Hepatocyte (in vitro differentiated cells): ENCODE measurements around the gene NOTCH1. TPM values are rescaled to one million over a fixed set of nuclear protein-coding genes. Genes with fewer than 3 reads are reported as not detected.
"Not testable (repeated sequence)": the region's sequence is repeated elsewhere in the genome, so short reads cannot be mapped to it uniquely, and the experiment has no call there.

Experiments used
- DNase-seq: peaks from one replicate; pipeline ENCODE4 v3.0.0-alpha.2; 2016; ENCODE audit warnings: low spot score
- H2AFZ ChIP-seq: fragments of 200-600 bp; sonication (generic); 2 replicates; pipeline ENCODE4 v1.6.0; 2016; ENCODE audit warnings: antibody characterized with exemption, mild to moderate bottlenecking
- H3K27ac ChIP-seq: fragments of 200-600 bp; sonication (generic); 2 replicates; pipeline ENCODE4 v1.5.1; 2016; ENCODE audit warnings: mild to moderate bottlenecking
- H3K27me3 ChIP-seq: fragments of 200-600 bp; sonication (generic); 2 replicates; pipeline ENCODE4 v1.6.1; 2016
- H3K36me3 ChIP-seq: fragments of 200-600 bp; sonication (generic); replicated peaks from 2 replicates; pipeline ENCODE4 v1.5.1; 2016; ENCODE audit warnings: low read depth; ENCODE audit not compliant: insufficient read depth
- H3K4me1 ChIP-seq: fragments of 200-600 bp; sonication (generic); 2 replicates; pipeline ENCODE4 v1.5.1; 2016; ENCODE audit warnings: mild to moderate bottlenecking, moderate library complexity; ENCODE audit not compliant: insufficient read depth
- H3K4me2 ChIP-seq: fragments of 200-600 bp; sonication (generic); 2 replicates; pipeline ENCODE4 v1.6.0; 2016
- H3K4me3 ChIP-seq: fragments of 200-600 bp; sonication (generic); 2 replicates; pipeline ENCODE4 v1.5.1; 2016; ENCODE audit warnings: mild to moderate bottlenecking
- H3K79me2 ChIP-seq: fragments of 200-600 bp; sonication (generic); 2 replicates; pipeline ENCODE4 v1.6.0; 2017; ENCODE audit warnings: mild to moderate bottlenecking
- H3K9me2 ChIP-seq: fragments of 200-600 bp; sonication (generic); replicated peaks from 2 replicates; pipeline ENCODE4 v1.6.0; 2017; ENCODE audit warnings: mild to moderate bottlenecking; ENCODE audit not compliant: insufficient read depth
- H3K9me3 ChIP-seq: fragments of 200-600 bp; sonication (generic); 2 replicates; pipeline ENCODE4 v1.5.1; 2016; ENCODE audit warnings: low read depth, mild to moderate bottlenecking
- H4K20me1 ChIP-seq: fragments of 200-600 bp; sonication (generic); 2 replicates; pipeline ENCODE4 v1.6.0; 2016; ENCODE audit warnings: mild to moderate bottlenecking; ENCODE audit not compliant: insufficient read depth, poor library complexity, severe bottlenecking
- EZH2 ChIP-seq: fragments of 200-600 bp; sonication (generic); IDR thresholded peaks from 2 replicates; pipeline ENCODE4 v1.6.1; 2016; ENCODE audit warnings: antibody characterized with exemption, mild to moderate bottlenecking, borderline replicate concordance
- EZH2phosphoT487 ChIP-seq: fragments of 200-600 bp; sonication (generic); IDR thresholded peaks from one replicate; pipeline ENCODE4 v1.6.1; 2018; ENCODE audit warnings: antibody characterized with exemption, mild to moderate bottlenecking, low read depth, moderate library complexity; ENCODE audit not compliant: unreplicated experiment, severe bottlenecking
- WGBS: methylation state at CpG from one replicate; pipeline ENCODE4 v1.1.6; 2016; ENCODE audit warnings: low lambda C conversion rate; ENCODE audit errors: missing lambda C conversion rate; 5-methylcytosine and 5-hydroxymethylcytosine counted together
- polyA plus RNA-seq: library from polyadenylated mRNA; unstranded; fragments of >200 nt; fragmentation: Nextera tagmentation; extraction: Ambion mirVana; gene quantifications from 2 replicates; pipeline ENCODE4 v1.2.1, GENCODE V29; 2016
- total RNA-seq: library from RNA; depleted of rRNA; stranded (reverse); fragments of >200 nt; gene quantifications from 2 replicates; pipeline ENCODE4 v1.2.3, GENCODE V29; 2014
- TF ChIP-seq, protein P1 (sequence below): fragments of 200-600 bp; sonication (generic); IDR thresholded peaks from 2 replicates; pipeline ENCODE4 v1.5.1; 2016; ENCODE audit warnings: antibody characterized with exemption, mild to moderate bottlenecking; ENCODE audit not compliant: poor library complexity

NOTCH1 gene
- total and polyA plus RNA-seq, 2 experiments from 2014 or later = 5.3 to 6.5 TPM

DNA sequence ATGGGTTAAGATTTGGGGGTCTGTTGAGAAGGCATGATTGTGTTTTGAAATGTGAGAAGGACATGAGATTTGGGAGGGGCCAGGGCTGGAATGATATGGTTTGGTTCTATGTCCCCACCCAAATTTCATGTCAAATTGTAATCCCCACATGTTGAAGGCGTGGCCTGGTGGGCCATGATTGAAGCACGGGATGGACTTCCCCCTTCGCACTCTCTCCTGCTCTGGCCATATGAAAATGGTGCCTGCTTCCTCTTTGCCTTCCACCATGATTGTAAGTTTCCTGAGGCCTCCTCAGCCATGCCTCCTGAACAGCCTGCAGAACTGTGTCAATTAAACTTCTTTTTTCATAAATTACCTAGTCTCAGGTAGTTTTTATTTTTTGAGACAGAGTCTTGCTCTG, 14.7 kb upstream of the NOTCH1 start:
- peaks cover 9% of the 10 kb centered on the region for H3K4me1 ChIP-seq
- H4K20me1 ChIP-seq = no peaks in the 10 kb centered on the region
- H3K9me3 ChIP-seq = no peaks in the 10 kb centered on the region
- TF ChIP-seq, protein P1, sequence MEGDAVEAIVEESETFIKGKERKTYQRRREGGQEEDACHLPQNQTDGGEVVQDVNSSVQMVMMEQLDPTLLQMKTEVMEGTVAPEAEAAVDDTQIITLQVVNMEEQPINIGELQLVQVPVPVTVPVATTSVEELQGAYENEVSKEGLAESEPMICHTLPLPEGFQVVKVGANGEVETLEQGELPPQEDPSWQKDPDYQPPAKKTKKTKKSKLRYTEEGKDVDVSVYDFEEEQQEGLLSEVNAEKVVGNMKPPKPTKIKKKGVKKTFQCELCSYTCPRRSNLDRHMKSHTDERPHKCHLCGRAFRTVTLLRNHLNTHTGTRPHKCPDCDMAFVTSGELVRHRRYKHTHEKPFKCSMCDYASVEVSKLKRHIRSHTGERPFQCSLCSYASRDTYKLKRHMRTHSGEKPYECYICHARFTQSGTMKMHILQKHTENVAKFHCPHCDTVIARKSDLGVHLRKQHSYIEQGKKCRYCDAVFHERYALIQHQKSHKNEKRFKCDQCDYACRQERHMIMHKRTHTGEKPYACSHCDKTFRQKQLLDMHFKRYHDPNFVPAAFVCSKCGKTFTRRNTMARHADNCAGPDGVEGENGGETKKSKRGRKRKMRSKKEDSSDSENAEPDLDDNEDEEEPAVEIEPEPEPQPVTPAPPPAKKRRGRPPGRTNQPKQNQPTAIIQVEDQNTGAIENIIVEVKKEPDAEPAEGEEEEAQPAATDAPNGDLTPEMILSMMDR = no peak
- TF ChIP-seq EZH2 (no peak), EZH2phosphoT487 (no peak)
- no peak overlapping the region for H3K27ac ChIP-seq
- H3K4me2 ChIP-seq = no peak overlapping the region
- no peak overlapping the region for H3K4me3 ChIP-seq
- no peak for DNase-seq
- H2AFZ ChIP-seq = no peak overlapping the region
- no peaks in the 10 kb centered on the region for H3K36me3 ChIP-seq
- no peaks in the 10 kb centered on the region for H3K27me3 ChIP-seq
- no peaks in the 10 kb centered on the region for H3K9me2 ChIP-seq
- H3K79me2 ChIP-seq = no peaks in the 10 kb centered on the region
- 87% methylated on average over 3 of the region's 3 CpGs for WGBS

DNA sequence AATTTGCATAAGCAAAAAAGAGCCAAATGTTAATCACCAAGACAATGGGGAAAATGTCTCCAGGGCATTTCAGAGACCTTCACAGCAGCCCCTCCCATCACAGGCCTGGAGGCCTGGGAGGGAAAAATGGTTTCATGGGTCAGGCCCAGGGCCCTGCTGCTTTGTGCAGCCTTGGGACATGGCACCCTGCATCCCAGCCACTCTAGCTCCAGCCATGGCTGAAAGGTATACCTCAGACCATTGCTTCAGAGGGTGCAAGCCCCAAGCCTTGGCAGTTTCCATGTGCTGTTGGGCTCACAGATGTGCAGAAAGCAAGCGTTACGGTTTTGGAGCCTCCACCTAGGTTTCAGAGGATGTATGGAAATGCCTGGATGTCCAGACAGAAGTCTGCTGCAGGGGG, 13.5 kb upstream of the NOTCH1 start:
- H3K27ac ChIP-seq = not testable (repeated sequence)
- 97% methylated on average over 2 of the region's 2 CpGs for WGBS

DNA sequence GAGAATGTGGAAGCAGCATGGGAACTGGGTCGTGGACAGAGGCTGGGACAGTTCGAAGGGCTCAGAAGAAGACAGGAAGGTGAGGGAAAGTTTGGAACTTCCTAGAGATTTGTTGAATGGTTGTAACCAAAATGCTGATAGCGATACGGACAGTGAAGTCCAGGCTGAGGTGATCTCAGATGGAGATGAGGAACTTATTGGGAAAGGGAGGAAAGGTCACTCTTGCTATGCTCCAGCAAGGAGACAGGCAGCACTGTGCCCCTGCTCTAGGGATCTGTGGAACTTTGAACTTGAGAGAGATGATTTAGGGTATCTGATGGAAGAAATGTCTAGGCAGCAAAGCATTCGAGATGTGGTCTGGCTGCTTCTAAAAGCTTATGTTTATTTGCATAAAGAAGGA, 13.0 kb upstream of the NOTCH1 start:
- not testable (repeated sequence) for H3K27ac ChIP-seq, H3K36me3 ChIP-seq, H4K20me1 ChIP-seq, H3K9me3 ChIP-seq, H2AFZ ChIP-seq, H3K4me2 ChIP-seq, H3K79me2 ChIP-seq, H3K4me3 ChIP-seq, H3K4me1 ChIP-seq, H3K27me3 ChIP-seq, DNase-seq, H3K9me2 ChIP-seq
- WGBS = 92% methylated on average over 5 of the region's 5 CpGs

More for the DNA sequence above, 13.5 kb upstream of the NOTCH1 start:
- not testable (repeated sequence) for H2AFZ ChIP-seq, H3K27me3 ChIP-seq, DNase-seq, H3K4me1 ChIP-seq, H3K4me2 ChIP-seq, H3K79me2 ChIP-seq, H3K9me2 ChIP-seq, H3K4me3 ChIP-seq, H3K36me3 ChIP-seq, H4K20me1 ChIP-seq, H3K9me3 ChIP-seq

DNA sequence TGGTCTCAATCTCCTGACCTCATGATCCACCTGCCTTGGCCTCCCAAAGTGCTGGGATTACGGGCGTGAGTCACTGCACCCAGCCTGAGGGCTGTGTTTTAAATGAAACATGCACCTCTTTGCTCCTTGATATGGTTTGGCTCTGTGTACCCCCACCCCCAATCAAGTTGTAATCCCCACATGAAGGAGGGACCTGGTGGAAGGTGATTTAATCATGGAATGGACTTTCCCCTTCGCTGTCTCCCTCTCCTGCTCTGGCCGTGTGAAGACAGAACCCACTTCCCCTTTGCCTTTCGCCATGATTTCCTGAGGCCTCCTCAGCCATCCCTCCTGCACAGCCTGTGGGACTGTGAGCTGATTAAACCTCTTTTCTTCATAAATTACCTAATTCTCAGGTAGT, 12.5 kb upstream of the NOTCH1 start:
- Histone ChIP-seq H3K9me3 (no peaks in the 10 kb centered on the region), H2AFZ (no peak overlapping the region), H3K4me1 (no peaks in the 10 kb centered on the region), H3K79me2 (no peaks in the 10 kb centered on the region), H3K36me3 (no peaks in the 10 kb centered on the region), H3K4me3 (no peak overlapping the region), H3K27me3 (no peaks in the 10 kb centered on the region), H4K20me1 (no peaks in the 10 kb centered on the region), H3K4me2 (no peak overlapping the region), H3K27ac (no peak overlapping the region), H3K9me2 (no peaks in the 10 kb centered on the region)
- WGBS = 75% methylated on average over 5 of the region's 5 CpGs
- DNase-seq = no peak
- TF ChIP-seq, protein P1 = no peak
- TF ChIP-seq EZH2phosphoT487 = no peak
- TF ChIP-seq EZH2 = no peak

DNA sequence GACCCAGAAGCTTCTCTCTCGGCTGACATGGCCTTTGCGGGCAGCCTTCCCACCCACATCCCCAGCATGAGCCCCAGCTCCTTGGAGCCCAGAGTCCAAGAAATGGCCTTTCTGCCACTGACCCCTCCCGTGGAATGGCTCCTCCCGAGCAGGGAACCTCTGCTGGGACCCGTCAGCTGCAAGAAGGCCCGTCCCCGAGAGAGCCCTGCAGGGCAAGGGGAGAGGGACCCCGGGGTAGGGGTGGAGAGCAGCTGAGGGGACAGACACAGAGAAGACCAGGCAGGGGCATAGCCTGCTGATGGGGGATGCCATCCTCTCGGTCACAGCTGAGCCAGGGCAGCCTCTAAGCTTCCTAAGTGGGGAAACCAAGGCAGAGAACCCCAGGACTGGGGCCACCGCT, 11.2 kb upstream of the NOTCH1 start:
- Histone ChIP-seq H3K27ac (no peak overlapping the region), H3K9me3 (no peaks in the 10 kb centered on the region), H3K4me1 (peaks cover 7% of the 10 kb centered on the region), H3K79me2 (no peaks in the 10 kb centered on the region), H3K4me2 (no peak overlapping the region), H4K20me1 (no peaks in the 10 kb centered on the region), H2AFZ (no peak overlapping the region), H3K27me3 (no peaks in the 10 kb centered on the region), H3K36me3 (no peaks in the 10 kb centered on the region), H3K4me3 (no peak overlapping the region), H3K9me2 (no peaks in the 10 kb centered on the region)
- TF ChIP-seq EZH2phosphoT487 = no peak
- no peak for TF ChIP-seq EZH2
- TF ChIP-seq, protein P1 = no peak
- DNase-seq = no peak
- WGBS = 88% methylated on average over 10 of the region's 10 CpGs
